ENCODE measurements around the gene UFM1.
A peak's percentile ranks its signal among the peaks of the same experiment; 100 is the strongest.
"Not testable (repeated sequence)": the region's sequence is repeated elsewhere in the genome, so short reads cannot be mapped to it uniquely, and the experiment has no call there.

Gene UFM1

GRCh38 chr13:38349390-38350113 is at the start of gene UFM1:
TSS of gene UFM1 (plus strand) at chr13:38349851. CDS start at chr13:38349920, 69 bp downstream.
- DNase-seq (ENCODE audit: low read depth), result peak; percentile 76

- DNase-seq (ENCODE audit: low read depth), result no peak
Observed at GRCh38 chr13:38301236-38301635, 48.4 kb upstream of the UFM1 start.

DNA sequence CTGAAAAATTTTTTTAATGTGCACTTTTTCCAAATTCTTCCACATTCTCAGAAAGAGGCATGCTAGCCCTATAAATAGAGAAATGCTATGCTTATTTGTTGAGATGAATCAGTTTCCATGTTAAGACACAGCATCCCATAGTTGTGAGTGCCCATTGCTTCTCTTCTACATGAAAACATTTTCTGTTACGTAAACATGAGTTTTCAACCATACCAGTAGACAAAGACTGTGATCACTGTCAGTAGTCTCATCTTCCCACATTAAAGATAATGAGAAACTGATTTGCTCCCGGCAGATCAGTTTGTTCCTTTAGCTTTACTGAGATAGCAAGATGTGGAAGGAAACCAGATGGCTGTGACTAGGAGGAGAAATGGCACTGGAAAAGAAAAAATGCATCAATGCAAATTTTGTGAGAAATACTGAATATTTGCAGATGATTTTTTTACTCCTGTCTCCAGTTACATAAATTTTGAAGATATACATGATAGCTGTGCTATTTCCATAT is 45.8 kb upstream of the UFM1 start:
- DNase-seq (ENCODE audit: low read depth), result no peak

DNA sequence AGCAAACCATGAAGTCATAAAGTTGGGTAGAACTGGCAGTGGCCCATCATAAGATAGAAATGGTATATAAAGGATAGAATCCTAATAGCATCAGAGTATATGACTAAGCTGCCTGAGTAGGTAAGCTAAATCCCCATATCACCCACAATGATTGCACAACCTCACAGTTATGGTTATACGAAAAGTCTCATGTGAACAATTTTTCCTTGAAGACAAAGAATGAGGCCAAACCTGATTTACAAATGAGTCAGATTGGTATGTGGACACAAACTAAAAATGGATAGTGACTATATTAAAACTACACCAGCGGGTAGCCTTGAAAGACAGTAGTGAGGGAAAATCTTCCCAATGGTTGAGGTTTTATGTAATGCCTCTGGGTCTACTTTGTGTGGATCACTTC is 40.9 kb upstream of the UFM1 start:
- DNase-seq (ENCODE audit: low read depth), result no peak

DNA sequence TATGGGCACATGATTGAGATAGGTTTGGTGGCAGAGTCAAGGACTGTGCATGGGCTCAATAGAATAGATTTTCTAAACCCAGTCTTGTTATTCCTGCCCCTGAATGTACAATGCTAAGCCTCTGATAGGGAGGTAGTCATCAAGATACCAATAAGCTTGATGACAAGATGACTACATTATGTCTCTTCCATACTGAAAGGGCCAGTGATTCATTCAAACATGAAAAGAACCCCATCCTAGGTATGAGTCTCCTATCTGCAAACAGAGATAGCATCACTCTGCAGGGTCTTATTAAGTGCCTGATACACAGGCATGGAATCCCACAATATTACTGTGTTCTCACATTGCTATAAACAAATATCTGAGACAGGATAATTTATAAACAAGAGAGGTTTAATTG is 40.3 kb upstream of the UFM1 start:
- DNase-seq (ENCODE audit: low read depth), result no peak

DNA sequence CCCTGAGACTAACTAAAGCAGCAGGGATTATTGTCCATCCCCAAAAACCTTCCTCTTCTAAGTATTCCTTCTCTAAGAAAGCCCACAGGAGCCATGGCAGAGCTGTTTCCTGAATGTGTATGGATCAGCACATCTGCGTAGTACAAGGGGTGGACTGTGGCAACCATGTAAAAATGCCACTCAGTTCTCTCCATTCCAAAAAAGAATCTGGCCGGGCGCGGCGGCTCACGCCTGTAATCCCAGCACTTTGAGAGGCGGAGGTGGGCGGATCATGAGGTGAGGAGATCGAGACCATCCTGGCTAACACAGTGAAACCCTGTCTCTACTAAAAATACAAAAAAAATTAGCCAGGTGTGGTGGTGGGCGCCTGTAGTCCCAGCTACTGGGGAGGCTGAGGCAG is 38.5 kb upstream of the UFM1 start:
- DNase-seq (ENCODE audit: low read depth), result not testable (repeated sequence)

- DNase-seq (ENCODE audit: low read depth), result no peak
Observed at GRCh38 chr13:38316129-38316528, 33.5 kb upstream of the UFM1 start.

DNA sequence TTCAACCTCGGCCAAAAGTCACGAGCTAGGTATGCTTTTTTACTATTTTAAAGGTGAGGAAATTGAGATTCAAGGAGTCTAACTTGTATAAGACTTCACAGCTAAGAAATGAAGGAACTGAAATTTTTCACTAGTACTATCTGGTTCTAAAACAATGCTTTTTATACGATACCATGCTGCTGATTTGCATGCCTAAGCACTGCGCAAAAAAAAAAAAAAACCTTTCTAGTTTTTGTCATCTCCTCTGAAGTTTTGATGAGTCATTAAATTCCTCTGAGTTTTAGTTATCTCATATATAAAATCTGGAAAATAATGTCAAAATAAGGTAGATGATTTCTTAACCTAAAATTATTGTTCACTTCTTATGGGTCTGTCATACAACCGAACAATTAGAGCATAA is 28.0 kb upstream of the UFM1 start:
- no peak for DNase-seq (ENCODE audit: low read depth)

- DNase-seq (ENCODE audit: low read depth), result no peak
Observed at GRCh38 chr13:38325426-38325825, 24.2 kb upstream of the UFM1 start.

DNA sequence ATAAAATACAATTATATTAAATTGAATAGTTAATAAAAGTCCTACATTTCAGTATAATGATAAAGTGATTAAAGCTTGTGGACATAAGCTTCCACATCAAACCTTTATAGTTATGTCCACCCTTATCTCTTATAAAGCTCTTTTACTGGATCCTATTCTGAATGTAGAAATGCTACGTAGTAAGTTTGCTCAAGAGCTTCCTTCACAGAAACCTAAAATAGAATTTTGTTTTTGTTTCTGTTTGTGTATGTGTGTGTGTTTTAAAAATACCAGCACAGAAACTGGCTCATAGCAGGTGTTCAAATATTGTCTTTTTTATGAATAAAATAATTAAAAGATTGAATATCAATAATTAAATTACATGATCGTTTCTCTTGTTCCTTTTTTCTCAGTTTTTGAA is 21.0 kb upstream of the UFM1 start:
- DNase-seq (ENCODE audit: low read depth), result no peak

- DNase-seq (ENCODE audit: low read depth), result no peak
Observed at GRCh38 chr13:38334845-38335244, 14.8 kb upstream of the UFM1 start.

DNA sequence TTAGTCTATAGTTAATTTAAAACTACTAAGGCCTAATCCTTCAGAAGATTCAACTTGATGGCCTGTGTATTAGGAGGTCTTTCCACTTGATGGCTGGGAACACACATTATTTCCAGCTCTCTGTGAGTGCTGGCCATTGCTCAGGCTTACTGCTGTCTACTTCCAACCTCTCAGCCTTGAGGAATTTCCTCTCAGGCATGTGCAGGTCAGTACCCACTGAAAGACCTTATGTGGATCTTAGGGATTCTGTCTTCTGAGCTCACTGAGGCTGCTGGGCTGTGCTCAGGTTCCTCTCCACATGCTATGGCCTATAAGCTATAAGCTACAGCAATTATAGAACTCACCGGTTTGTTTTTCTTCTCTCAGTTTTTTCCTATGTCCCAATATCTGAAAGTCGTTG is 11.6 kb upstream of the UFM1 start:
- no peak for DNase-seq (ENCODE audit: low read depth)

- no peak for DNase-seq (ENCODE audit: low read depth)
Observed at GRCh38 chr13:38340624-38341023, 9.0 kb upstream of the UFM1 start.

GRCh38 chr13:38341149-38341692 is 8.4 kb upstream of the UFM1 start:
- DNase-seq (ENCODE audit: low read depth), result no peak

- DNase-seq (ENCODE audit: low read depth), result no peak
Observed at GRCh38 chr13:38346764-38347163, 2.9 kb upstream of the UFM1 start.

DNA sequence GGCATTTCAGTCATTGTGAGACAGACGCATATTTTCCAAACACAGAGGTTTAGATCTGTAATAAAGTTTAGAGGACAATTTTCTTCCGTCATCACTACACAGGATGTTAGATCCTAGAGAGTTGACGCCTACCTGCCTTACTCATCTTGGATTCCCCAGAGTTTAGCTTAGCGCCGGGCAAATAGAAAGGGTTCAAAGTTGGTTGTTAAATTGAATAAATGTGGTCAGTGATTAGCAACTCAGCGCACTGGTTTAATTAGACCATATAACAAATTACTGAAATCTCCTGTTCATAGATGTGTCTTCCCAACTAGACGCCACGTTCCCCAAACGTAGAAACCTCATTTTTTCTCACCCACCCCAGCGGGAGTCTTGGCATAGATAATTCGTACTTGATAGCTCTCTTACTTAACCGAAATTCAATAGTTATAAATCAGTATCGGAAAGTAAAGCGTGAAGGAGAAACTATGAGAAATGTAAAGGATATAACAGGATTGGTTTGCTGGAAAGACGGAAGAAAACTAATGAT is 726 bp upstream of the UFM1 start:
- no peak for DNase-seq (ENCODE audit: low read depth)

DNA sequence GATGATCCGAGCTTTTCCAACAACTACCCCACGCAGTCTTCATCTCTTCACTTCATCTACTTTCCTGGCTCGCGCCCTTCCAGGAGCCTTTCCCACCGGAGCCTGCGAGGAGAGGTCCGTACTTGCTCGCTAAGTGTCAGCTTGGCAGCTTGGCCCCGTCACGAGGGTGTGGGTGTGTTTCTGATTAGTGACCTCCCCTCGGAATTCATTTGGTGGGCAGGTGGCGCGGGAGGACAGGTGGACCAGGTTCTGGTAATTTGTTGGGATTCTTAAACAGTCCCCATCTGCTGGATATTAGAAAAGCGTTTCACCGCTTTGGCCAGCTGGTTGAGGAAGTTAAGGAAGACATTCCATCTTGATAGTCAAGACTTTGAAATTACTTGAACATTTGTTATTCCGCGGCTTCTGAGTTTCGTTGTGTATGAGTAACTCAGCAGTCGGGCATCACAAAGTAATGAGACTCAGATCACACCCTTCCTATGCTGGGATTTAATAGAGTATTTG is 515 bp downstream of the UFM1 start:
- DNase-seq (ENCODE audit: low read depth), result peak; percentile 40

DNA sequence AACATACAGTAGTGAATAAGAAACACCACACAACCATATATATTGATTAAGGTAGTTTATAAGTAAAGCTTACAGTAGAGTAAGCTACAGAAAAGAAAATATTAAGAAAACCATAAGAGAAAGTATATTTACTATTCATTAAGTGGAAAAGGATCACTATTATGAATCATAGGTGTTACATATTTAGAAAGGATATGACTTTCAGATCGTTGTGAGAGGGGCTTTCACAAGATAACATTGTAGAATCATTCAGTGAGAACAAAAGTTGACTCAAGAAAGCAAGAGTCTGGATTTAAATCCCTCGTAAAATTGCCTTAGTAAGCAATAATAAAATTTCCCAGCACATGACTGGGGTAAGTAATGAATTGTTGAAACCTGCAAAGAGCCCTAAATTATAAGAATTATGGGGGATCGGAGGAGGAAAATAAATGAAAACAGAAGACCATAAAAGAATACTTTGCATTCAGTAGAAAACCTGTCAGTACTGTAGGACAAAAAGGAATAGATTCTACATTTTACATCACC is 6.0 kb downstream of the UFM1 start:
- no peak for DNase-seq (ENCODE audit: low read depth)

- no peak for DNase-seq (ENCODE audit: low read depth)
Observed at GRCh38 chr13:38358684-38359083, 9.0 kb downstream of the UFM1 start.

DNA sequence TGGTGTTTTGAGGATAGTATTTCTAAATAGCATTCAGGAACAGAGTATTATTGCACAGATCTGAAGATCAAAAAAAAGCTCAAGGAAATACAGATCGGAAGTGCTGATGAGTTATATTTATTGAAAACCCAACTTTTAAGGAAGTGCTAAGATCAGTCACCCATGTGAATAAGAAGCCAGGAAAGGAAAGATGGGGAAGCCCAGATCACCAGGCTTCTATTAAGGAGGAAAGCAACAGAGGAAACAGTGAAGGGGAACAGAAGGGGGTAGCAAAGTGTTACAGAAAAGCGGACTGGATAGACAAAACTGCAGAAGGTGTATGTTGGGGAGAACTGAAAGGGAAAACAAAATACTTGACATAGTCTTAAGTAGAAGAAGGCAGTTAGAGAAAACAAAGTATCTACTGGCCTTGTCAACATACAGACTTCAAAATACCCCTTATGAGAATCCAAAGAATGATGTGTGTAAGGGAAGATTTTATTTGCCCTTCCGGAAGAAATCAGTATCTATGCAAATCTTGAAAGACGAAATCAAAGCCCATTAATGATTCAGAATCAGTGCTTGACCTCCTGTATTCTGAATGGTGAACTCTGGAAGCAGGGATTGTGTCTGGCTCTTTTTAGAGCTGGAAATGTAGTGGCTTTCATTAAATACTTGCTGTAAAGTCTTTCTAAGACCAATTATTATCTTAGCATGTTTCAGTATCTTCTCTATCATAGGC is 12.1 kb downstream of the UFM1 start:
- no peak for DNase-seq (ENCODE audit: low read depth)

- DNase-seq (ENCODE audit: low read depth), result no peak
Observed at GRCh38 chr13:38363219-38363618, 13.6 kb downstream of the UFM1 start.

DNA sequence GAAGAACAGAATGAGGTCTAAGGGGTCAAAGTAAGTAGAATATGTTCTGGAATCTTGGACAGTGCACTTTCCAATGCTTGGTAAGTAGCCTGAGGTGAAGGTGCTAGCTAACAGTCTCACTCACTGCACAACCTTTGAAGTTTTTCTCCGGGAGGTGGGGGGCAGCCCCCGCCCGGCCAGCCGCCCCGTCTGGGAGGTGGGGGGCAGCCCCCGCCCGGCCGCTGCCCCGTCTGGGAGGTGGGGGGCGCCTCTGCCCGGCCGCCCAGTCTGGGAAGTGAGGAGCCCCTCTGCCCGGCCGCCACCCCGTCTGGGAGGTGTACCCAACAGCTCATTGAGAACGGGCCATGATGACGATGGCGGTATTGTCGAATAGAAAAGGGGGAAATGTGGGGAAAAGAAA is 14.1 kb downstream of the UFM1 start:
- not testable (repeated sequence) for DNase-seq (ENCODE audit: low read depth)

DNA sequence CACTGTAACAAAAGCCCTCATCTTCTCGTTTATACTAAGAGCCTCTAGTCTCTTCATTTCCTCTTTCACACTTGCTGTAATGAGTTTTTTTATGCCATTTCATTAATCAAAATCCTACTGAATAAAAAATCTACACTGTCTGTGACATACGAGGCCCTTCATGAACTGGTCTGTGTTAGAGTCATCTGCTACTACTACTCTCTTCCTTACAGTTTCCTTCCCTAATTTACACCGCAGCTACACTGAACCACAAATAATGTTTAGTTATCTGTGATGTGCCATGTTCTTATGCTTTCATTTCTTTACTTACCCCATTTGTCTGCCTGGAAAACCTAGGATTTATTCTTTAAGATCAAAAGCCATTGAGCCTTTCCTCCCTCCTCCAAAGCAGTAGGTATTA is 16.0 kb downstream of the UFM1 start:
- no peak for DNase-seq (ENCODE audit: low read depth)
